Ovary (tissue), 3 donors: Measurements from ENCODE around the gene HTRA3.

ENCODE experiments used
- EP300 ChIP-seq: sonication (generic); formaldehyde crosslinking; IDR thresholded peaks from one replicate; pipeline ENCODE4 v1.6.1; 2017; ENCODE audit warnings: antibody characterized with exemption
- TF ChIP-seq, protein P1 (sequence below), 3 donors: fragments of 450-650 bp in 2 of 3; fragments of 200-600 bp in 1 of 3; IDR thresholded peaks; one replicate each; pipeline versions ENCODE4 v1.5.1 to v1.8.0; 2016 to 2022; ENCODE audit warnings: antibody characterized with exemption in 3 of 3, mild to moderate bottlenecking in 1 of 3
- donor health status: DM: no; HTN: no; CAD: no.

DNA sequence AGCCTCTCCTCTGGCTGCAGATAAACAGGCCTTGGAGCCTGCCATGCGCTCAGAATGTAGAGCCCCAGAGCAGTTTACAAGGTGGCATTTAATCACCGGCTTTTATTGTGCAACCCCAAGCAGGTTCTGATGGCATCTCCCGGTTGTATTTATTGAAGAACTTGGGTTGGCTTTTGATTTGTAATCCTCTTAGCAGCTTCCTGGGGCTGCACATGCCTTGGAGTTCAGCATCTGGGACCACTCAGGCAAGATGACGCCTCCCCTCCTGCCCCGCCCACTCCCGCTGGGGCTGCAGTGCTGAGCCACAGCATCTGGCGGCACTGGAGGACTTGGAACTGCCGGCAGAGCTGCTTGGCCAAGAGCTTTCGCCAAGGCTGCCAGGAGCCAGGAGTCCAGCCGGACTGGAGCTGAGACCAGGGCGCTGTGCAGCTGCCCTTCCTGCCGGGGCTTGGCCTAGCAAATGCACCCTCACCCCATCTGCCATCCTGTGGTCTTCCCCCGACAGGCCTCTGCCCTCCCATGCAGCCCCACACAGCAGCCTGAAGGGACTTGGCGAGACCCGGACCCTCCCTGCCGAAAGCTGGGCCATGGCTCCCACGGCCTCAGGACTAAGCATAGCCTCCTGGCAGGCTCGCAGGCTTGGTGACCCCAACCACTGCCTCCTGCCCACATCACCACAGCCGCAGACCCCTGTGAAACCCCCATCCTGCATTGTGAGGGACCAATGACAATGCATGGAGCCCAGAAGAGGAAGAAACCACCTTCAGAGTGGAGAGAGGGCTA, 5.4 kb downstream of the HTRA3 start:
- TF ChIP-seq, protein P1, sequence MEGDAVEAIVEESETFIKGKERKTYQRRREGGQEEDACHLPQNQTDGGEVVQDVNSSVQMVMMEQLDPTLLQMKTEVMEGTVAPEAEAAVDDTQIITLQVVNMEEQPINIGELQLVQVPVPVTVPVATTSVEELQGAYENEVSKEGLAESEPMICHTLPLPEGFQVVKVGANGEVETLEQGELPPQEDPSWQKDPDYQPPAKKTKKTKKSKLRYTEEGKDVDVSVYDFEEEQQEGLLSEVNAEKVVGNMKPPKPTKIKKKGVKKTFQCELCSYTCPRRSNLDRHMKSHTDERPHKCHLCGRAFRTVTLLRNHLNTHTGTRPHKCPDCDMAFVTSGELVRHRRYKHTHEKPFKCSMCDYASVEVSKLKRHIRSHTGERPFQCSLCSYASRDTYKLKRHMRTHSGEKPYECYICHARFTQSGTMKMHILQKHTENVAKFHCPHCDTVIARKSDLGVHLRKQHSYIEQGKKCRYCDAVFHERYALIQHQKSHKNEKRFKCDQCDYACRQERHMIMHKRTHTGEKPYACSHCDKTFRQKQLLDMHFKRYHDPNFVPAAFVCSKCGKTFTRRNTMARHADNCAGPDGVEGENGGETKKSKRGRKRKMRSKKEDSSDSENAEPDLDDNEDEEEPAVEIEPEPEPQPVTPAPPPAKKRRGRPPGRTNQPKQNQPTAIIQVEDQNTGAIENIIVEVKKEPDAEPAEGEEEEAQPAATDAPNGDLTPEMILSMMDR (IDR thresholded peaks at IDR 0.05), result peak; percentile 30 to 71 (median 65)
- no peak for TF ChIP-seq EP300
